ENCODE results near the gene FLNB. TPM values are rescaled to one million over a fixed set of nuclear protein-coding genes. Genes with fewer than 3 reads are reported as not detected.

The FLNB gene
- total and polyA plus RNA-seq, 3 experiments from 2014 or later = 11.5 to 12.8 (median 12.2) TPM

DNA sequence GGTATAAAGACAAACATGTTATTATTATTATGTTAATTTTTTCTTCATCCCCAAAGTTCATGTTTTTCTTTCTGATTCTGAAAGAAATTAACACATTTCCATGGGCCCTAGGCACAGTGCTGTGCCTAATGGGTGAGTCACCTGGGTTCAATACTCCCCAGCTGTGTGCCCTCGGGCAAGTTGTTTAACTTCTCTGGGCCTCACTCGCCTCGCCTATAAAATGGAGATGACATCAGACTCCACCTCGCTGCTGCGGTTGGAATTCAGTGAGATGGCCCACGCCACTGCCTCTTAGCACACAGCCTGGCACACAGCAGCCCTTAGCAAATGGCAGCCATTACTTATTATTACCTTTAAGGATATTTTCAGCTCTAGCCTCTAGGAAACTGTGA is 179.9 kb downstream of the FLNB start:
- no peak for DNase-seq
- H3K27me3 Mint-ChIP-seq = no peaks in the 10 kb centered on the region
- Histone ChIP-seq H3K27ac (ENCODE audit: low read depth, low read length) (no peak overlapping the region), H3K9me3 (ENCODE audit: low read length) (no peaks in the 10 kb centered on the region), H3K36me3 (ENCODE audit: insufficient read depth, low read length) (no peaks in the 10 kb centered on the region), H3K4me3 (ENCODE audit: low read length) (no peak overlapping the region), H3K4me1 (ENCODE audit: insufficient read depth, low read length) (no peaks in the 10 kb centered on the region), H3K27me3 (ENCODE audit: insufficient read depth, low read length, poor library complexity, severe bottlenecking) (no peaks in the 10 kb centered on the region)
- H3K4me1 Mint-ChIP-seq = peaks cover 0 to 3% (median 0%) of the 10 kb centered on the region in 3 donors
- no peaks in the 10 kb centered on the region for H3K9me3 Mint-ChIP-seq
- H3K27ac Mint-ChIP-seq = no peak overlapping the region
- no peak overlapping the region for H3K4me3 Mint-ChIP-seq
- ChIA-PET CTCF (interaction anchor here (0.8 to 3.6 kb wide), 12 partner anchors 8 to 228 kb away, joined by 3 to 23 read pairs (median 4); no protein-coding TSS in a partner anchor), POLR2A (interaction anchor here (1.1 kb wide), 1 partner anchor 118 kb away, joined by 3 read pairs; the partner anchor contains the start of genes HTD2 and RPP14)
- no peaks in the 10 kb centered on the region for H3K36me3 Mint-ChIP-seq

GRCh38 chr3:58188921-58189451 is 180.8 kb downstream of the FLNB start:
- no peak for DNase-seq
- CTCF ChIA-PET = interaction anchor here (0.7 to 3.6 kb wide), 10 partner anchors 10 to 118 kb away, joined by 3 to 23 read pairs (median 4); no protein-coding TSS in a partner anchor

DNA sequence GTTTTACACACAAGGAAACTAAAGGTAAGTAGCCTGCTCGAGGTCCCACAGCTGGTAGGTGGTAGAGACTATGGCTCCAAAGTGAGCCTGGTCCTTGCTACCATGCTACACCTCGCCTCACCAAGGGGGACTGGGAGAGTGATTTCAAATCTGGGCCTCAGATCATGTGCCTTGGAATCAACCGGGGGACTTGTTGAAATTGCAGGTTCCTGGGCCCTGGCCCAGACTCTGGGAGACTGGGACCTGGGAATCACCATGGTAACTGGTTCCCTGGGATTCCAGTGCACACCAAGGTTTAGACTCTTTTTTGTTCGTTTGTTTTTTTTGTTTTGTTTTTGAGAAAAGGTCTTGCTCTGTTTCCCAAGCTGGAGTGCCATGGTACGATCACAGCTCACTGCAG is 181.5 kb downstream of the FLNB start:
- Histone ChIP-seq H3K27me3 (ENCODE audit: insufficient read depth, low read length, poor library complexity, severe bottlenecking) (no peaks in the 10 kb centered on the region), H3K4me3 (ENCODE audit: low read length) (no peak overlapping the region), H3K27ac (ENCODE audit: low read depth, low read length) (no peak overlapping the region), H3K4me1 (ENCODE audit: insufficient read depth, low read length) (no peaks in the 10 kb centered on the region), H3K9me3 (ENCODE audit: low read length) (no peaks in the 10 kb centered on the region), H3K36me3 (ENCODE audit: insufficient read depth, low read length) (no peaks in the 10 kb centered on the region)
- CTCF ChIA-PET = interaction anchor here (1.0 to 3.6 kb wide), 5 partner anchors 10 to 28 kb away, joined by 3 to 23 read pairs (median 3); no protein-coding TSS in a partner anchor
- H3K27ac Mint-ChIP-seq = peak overlapping the region in 1 of 8 donors; percentile 54
- no peak for DNase-seq
- POLR2A ChIA-PET = no interaction called here
- H3K4me3 Mint-ChIP-seq = no peak overlapping the region
- H3K4me1 Mint-ChIP-seq = peaks cover 0 to 3% (median 0%) of the 10 kb centered on the region in 3 donors
- no peaks in the 10 kb centered on the region for H3K9me3 Mint-ChIP-seq
- H3K36me3 Mint-ChIP-seq = no peaks in the 10 kb centered on the region
- H3K27me3 Mint-ChIP-seq = no peaks in the 10 kb centered on the region

More at GRCh38 chr3:58188921-58189451, 180.8 kb downstream of the FLNB start:
- Mint-ChIP-seq H3K4me3 (no peak overlapping the region), H3K36me3 (no peaks in the 10 kb centered on the region), H3K9me3 (no peaks in the 10 kb centered on the region), H3K27ac (no peak overlapping the region), H3K4me1 (peaks cover 0 to 3% (median 0%) of the 10 kb centered on the region in 3 donors), H3K27me3 (no peaks in the 10 kb centered on the region)
- H3K9me3 ChIP-seq (ENCODE audit: low read length) = no peaks in the 10 kb centered on the region
- H3K4me3 ChIP-seq (ENCODE audit: low read length) = no peak overlapping the region
- POLR2A ChIA-PET = interaction anchor here (1.1 kb wide), 1 partner anchor 117 kb away, joined by 3 read pairs; the partner anchor contains the start of genes HTD2 and RPP14
- no peaks in the 10 kb centered on the region for H3K27me3 ChIP-seq (ENCODE audit: insufficient read depth, low read length, poor library complexity, severe bottlenecking)
- no peak overlapping the region for H3K27ac ChIP-seq (ENCODE audit: low read depth, low read length)
- no peaks in the 10 kb centered on the region for H3K4me1 ChIP-seq (ENCODE audit: insufficient read depth, low read length)
- H3K36me3 ChIP-seq (ENCODE audit: insufficient read depth, low read length) = no peaks in the 10 kb centered on the region

DNA sequence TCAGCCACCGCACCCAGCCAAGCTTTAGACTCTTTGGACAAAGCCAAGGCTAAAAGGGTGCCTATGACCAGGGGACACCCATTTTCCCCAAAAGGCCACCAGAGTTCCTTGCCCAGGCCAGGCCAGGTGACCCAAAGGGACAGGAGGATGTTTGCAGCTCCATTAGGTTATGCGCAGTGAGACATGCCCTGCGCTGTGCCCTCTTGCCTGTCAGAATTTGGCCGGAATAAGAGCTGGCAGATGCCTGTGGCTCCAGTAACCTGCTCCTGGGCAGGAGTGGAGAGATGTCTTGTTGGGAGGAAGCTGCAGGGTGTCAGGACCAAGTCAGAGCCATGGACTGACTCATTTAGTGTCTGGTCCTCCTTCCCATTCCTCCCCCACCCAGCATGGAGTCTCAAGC is 182.1 kb downstream of the FLNB start:
- Histone ChIP-seq H3K27me3 (ENCODE audit: insufficient read depth, low read length, poor library complexity, severe bottlenecking) (no peaks in the 10 kb centered on the region), H3K9me3 (ENCODE audit: low read length) (no peaks in the 10 kb centered on the region), H3K36me3 (ENCODE audit: insufficient read depth, low read length) (no peaks in the 10 kb centered on the region), H3K4me1 (ENCODE audit: insufficient read depth, low read length) (no peaks in the 10 kb centered on the region), H3K4me3 (ENCODE audit: low read length) (no peak overlapping the region), H3K27ac (ENCODE audit: low read depth, low read length) (no peak overlapping the region)
- H3K4me1 Mint-ChIP-seq = peaks cover 0 to 3% (median 0%) of the 10 kb centered on the region in 3 donors
- H3K9me3 Mint-ChIP-seq = no peaks in the 10 kb centered on the region
- POLR2A ChIA-PET = no interaction called here
- CTCF ChIA-PET = interaction anchor here (1.3 to 3.6 kb wide), 4 partner anchors 9 to 27 kb away, joined by 3 to 23 read pairs (median 4); no protein-coding TSS in a partner anchor
- no peaks in the 10 kb centered on the region for H3K27me3 Mint-ChIP-seq
- H3K36me3 Mint-ChIP-seq = no peaks in the 10 kb centered on the region
- no peak overlapping the region for H3K4me3 Mint-ChIP-seq
- DNase-seq = no peak
- H3K27ac Mint-ChIP-seq = no peak overlapping the region

GRCh38 chr3:58190882-58191281 is 182.7 kb downstream of the FLNB start:
- ChIA-PET CTCF (interaction anchor here (1.3 to 3.6 kb wide), 2 partner anchors 11 to 13 kb away, joined by 3 to 23 read pairs; no protein-coding TSS in a partner anchor), POLR2A (no interaction called here)
- Histone ChIP-seq H3K4me3 (ENCODE audit: low read length) (no peak overlapping the region), H3K9me3 (ENCODE audit: low read length) (no peaks in the 10 kb centered on the region), H3K27me3 (ENCODE audit: insufficient read depth, low read length, poor library complexity, severe bottlenecking) (no peaks in the 10 kb centered on the region), H3K27ac (ENCODE audit: low read depth, low read length) (no peak overlapping the region), H3K4me1 (ENCODE audit: insufficient read depth, low read length) (no peaks in the 10 kb centered on the region), H3K36me3 (ENCODE audit: insufficient read depth, low read length) (no peaks in the 10 kb centered on the region)
- Mint-ChIP-seq H3K27ac (no peak overlapping the region), H3K4me3 (no peak overlapping the region), H3K27me3 (no peaks in the 10 kb centered on the region), H3K4me1 (peaks cover 0 to 3% (median 0%) of the 10 kb centered on the region in 3 donors), H3K9me3 (no peaks in the 10 kb centered on the region), H3K36me3 (no peaks in the 10 kb centered on the region)
- DNase-seq = no peak

DNA sequence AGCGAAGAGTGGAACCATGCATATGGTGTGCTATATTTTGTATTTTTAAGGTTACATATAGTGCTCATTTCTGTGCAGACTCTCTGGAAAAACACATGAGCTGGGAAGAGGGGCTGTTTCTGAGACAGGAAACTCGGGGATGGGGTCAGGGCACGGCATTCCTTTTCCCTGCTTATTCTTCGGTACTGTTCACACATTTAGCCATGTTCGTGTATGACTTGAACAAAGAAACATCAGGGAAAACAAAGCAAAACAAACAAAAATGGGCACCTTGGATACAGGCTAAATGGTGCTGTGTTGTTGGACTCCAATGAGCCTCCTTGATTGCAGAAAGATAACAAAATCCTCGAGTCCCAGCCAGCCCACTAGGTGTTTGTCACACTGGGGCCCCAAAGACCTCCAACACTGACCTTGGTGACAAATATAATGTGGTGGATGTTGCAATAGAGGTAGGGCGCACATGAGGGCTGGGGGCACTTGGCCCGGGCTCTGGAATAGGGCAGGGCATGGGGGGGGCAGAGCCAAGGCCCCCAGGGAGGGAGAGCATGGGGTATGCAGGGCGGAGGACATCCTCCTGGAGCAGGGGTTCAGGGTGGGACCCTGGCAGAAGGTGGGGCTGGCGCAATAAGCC is 183.3 kb downstream of the FLNB start:
- Mint-ChIP-seq H3K4me1 (peaks cover 0 to 3% (median 0%) of the 10 kb centered on the region in 3 donors), H3K27ac (no peak overlapping the region), H3K36me3 (no peaks in the 10 kb centered on the region), H3K4me3 (no peak overlapping the region), H3K9me3 (no peaks in the 10 kb centered on the region), H3K27me3 (no peaks in the 10 kb centered on the region)
- Histone ChIP-seq H3K9me3 (ENCODE audit: low read length) (no peaks in the 10 kb centered on the region), H3K4me3 (ENCODE audit: low read length) (no peak overlapping the region), H3K27ac (ENCODE audit: low read depth, low read length) (no peak overlapping the region), H3K27me3 (ENCODE audit: insufficient read depth, low read length, poor library complexity, severe bottlenecking) (no peaks in the 10 kb centered on the region), H3K36me3 (ENCODE audit: insufficient read depth, low read length) (no peaks in the 10 kb centered on the region), H3K4me1 (ENCODE audit: insufficient read depth, low read length) (no peaks in the 10 kb centered on the region)
- CTCF ChIA-PET = no interaction called here
- POLR2A ChIA-PET = no interaction called here
- DNase-seq = no peak

GRCh38 chr3:58192069-58192468 is 183.8 kb downstream of the FLNB start:
- H3K4me3 Mint-ChIP-seq = no peak overlapping the region
- Histone ChIP-seq H3K27me3 (ENCODE audit: insufficient read depth, low read length, poor library complexity, severe bottlenecking) (no peaks in the 10 kb centered on the region), H3K9me3 (ENCODE audit: low read length) (no peaks in the 10 kb centered on the region), H3K36me3 (ENCODE audit: insufficient read depth, low read length) (no peaks in the 10 kb centered on the region), H3K4me1 (ENCODE audit: insufficient read depth, low read length) (no peaks in the 10 kb centered on the region), H3K4me3 (ENCODE audit: low read length) (no peak overlapping the region), H3K27ac (ENCODE audit: low read depth, low read length) (no peak overlapping the region)
- DNase-seq = peak in 1 of 5 donors; percentile 15
- peaks cover 0 to 3% (median 0%) of the 10 kb centered on the region in 3 donors for H3K4me1 Mint-ChIP-seq
- no peaks in the 10 kb centered on the region for H3K27me3 Mint-ChIP-seq
- POLR2A ChIA-PET = no interaction called here
- no peaks in the 10 kb centered on the region for H3K36me3 Mint-ChIP-seq
- H3K9me3 Mint-ChIP-seq = no peaks in the 10 kb centered on the region
- peak overlapping the region in 1 of 8 donors; percentile 43 for H3K27ac Mint-ChIP-seq
- CTCF ChIA-PET = interaction anchor here (1.3 kb wide), 1 partner anchor 15 kb away, joined by 5 read pairs; no protein-coding TSS in a partner anchor

All from CD8-positive, alpha-beta memory T cell (primary cell).